Subcutaneous abdominal adipose tissue (tissue), 5 donors: Measurements from ENCODE around the gene LYPD1.

Source experiments
- H3K27ac ChIP-seq: one replicate; pipeline ENCODE4 v1.7.0; 2013; ENCODE audit warnings: low read depth, mild to moderate bottlenecking, inconsistent platforms, low read length, moderate library complexity
- H3K27me3 ChIP-seq, 5 donors: one replicate each; pipeline ENCODE4 v1.7.0; 2013; ENCODE audit warnings: low read length in 5 of 5, inconsistent platforms in 1 of 5; ENCODE audit not compliant: control insufficient read depth in 5 of 5, insufficient read depth in 4 of 5
- H3K36me3 ChIP-seq, 5 donors: one replicate each; pipeline ENCODE4 v1.7.0; 2013; ENCODE audit warnings: low read length in 5 of 5; ENCODE audit not compliant: control insufficient read depth in 5 of 5, insufficient read depth in 5 of 5
- H3K4me1 ChIP-seq, 5 donors: one replicate each; pipeline ENCODE4 v1.7.0; 2013; ENCODE audit warnings: low read length in 5 of 5, mild to moderate bottlenecking in 3 of 5, moderate library complexity in 1 of 5; ENCODE audit not compliant: control insufficient read depth in 5 of 5, insufficient read depth in 5 of 5
- H3K4me3 ChIP-seq, 5 donors: one replicate each; pipeline ENCODE4 v1.7.0; 2013; ENCODE audit warnings: low read length in 5 of 5, low read depth in 1 of 5
- H3K9ac ChIP-seq, 5 donors: one replicate each; pipeline ENCODE4 v1.7.0; 2013; ENCODE audit warnings: low read length in 5 of 5, mild to moderate bottlenecking in 4 of 5, moderate library complexity in 3 of 5
- H3K9me3 ChIP-seq, 5 donors: one replicate each; pipeline ENCODE4 v1.7.0; 2013; ENCODE audit warnings: low read length in 5 of 5; ENCODE audit not compliant: control insufficient read depth in 5 of 5
- donor health status: healthy.
- donor health status: healthy.
- donor health status: healthy.
- donor health status: healthy.
- donor health status: healthy.

The LYPD1 gene

GRCh38 chr2:132599556-132599955 lies 70.4 kb downstream of the LYPD1 start:
- Histone ChIP-seq H3K9me3 (peaks cover 0 to 5% (median 4%) of the 10 kb centered on the region in 5 donors), H3K36me3 (no peaks in the 10 kb centered on the region), H3K4me1 (no peaks in the 10 kb centered on the region), H3K4me3 (no peak overlapping the region), H3K9ac (no peak overlapping the region), H3K27me3 (no peaks in the 10 kb centered on the region), H3K27ac (no peak overlapping the region)

DNA sequence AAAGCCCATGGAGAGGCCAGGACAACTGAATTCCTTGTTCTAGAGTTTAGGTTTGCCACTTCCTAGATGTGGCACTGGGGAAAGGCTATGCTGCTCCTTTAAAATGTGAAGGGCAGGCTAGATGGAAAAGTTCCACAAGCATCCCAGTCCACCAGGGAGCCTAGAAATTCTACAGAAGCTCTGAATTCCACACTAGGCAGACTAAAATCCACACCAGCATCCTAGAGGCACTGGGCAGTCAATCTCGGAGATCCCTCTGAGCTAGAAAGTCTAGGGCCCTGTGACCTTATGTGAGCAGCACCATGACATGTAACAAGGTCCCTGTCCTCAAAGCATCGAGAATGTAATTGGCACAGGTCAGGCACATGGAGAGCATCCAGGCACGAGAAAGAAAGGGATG lies 71.5 kb downstream of the LYPD1 start:
- no peaks in the 10 kb centered on the region for H3K27me3 ChIP-seq
- no peak overlapping the region for H3K9ac ChIP-seq
- H3K4me1 ChIP-seq, result no peaks in the 10 kb centered on the region
- no peak overlapping the region for H3K4me3 ChIP-seq
- no peaks in the 10 kb centered on the region for H3K36me3 ChIP-seq
- H3K9me3 ChIP-seq, result peaks cover 0 to 5% (median 4%) of the 10 kb centered on the region in 5 donors
- no peak overlapping the region for H3K27ac ChIP-seq

- Histone ChIP-seq H3K27me3 (no peaks in the 10 kb centered on the region), H3K9me3 (peaks cover 0 to 5% (median 4%) of the 10 kb centered on the region in 5 donors), H3K4me3 (no peak overlapping the region), H3K36me3 (no peaks in the 10 kb centered on the region), H3K27ac (no peak overlapping the region), H3K9ac (no peak overlapping the region), H3K4me1 (no peaks in the 10 kb centered on the region)
Observed at GRCh38 chr2:132597831-132598230, 72.2 kb downstream of the LYPD1 start.

DNA sequence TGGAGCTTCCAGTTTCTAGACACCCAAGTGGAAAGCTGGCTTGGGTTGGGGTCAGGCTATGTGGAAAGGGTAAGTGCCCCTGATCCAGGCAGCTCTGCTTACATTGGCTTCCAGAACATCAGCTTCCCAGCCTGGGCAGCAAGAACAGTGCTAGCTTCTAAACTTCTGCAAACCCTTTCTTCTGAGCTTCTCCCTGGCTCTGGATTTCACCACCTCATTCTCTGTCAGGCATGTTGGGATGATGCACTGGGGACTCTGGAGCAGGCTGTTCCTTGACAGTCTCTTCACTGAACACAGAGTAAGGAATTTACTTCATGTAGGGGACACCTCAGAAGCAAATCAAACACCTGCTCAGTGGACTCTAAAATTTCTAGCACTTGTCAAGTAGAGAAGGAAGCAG lies 72.8 kb downstream of the LYPD1 start:
- Histone ChIP-seq H3K27ac (no peak overlapping the region), H3K9ac (no peak overlapping the region), H3K4me1 (no peaks in the 10 kb centered on the region), H3K4me3 (no peak overlapping the region), H3K27me3 (no peaks in the 10 kb centered on the region), H3K9me3 (peaks cover 0 to 5% (median 4%) of the 10 kb centered on the region in 5 donors), H3K36me3 (no peaks in the 10 kb centered on the region)

DNA sequence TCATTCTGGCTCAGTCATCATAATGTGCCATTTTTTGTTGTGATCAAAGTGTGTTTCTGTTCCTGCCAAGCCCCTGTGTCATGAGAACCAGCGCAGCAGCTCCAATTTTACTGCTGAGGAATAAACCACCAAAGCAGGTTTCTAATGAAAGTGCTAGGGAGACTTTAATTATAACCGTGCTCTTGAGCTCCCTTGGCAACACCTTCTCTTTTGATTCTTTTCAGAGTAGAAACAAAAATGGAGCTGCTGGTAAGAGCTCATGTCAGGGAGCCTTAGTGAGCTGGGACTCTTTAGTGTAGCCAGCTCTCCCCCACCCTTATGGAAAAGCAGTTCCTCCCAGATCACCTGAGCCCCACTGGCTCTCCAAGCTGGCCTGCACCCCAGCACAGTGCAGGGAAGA lies 74.3 kb downstream of the LYPD1 start:
- peaks cover 0 to 5% (median 4%) of the 10 kb centered on the region in 5 donors for H3K9me3 ChIP-seq
- no peak overlapping the region for H3K4me3 ChIP-seq
- H3K36me3 ChIP-seq, result no peaks in the 10 kb centered on the region
- no peak overlapping the region for H3K27ac ChIP-seq
- no peak overlapping the region for H3K9ac ChIP-seq
- H3K27me3 ChIP-seq, result no peaks in the 10 kb centered on the region
- no peaks in the 10 kb centered on the region for H3K4me1 ChIP-seq

- Histone ChIP-seq H3K27me3 (no peaks in the 10 kb centered on the region), H3K9me3 (peaks cover 0 to 5% (median 4%) of the 10 kb centered on the region in 5 donors), H3K9ac (no peak overlapping the region), H3K27ac (no peak overlapping the region), H3K4me3 (no peak overlapping the region), H3K4me1 (no peaks in the 10 kb centered on the region), H3K36me3 (no peaks in the 10 kb centered on the region)
Observed at GRCh38 chr2:132595186-132595585, 74.8 kb downstream of the LYPD1 start.
